Measurements from ENCODE around the gene ARHGEF28. TPM values are rescaled to one million over a fixed set of nuclear protein-coding genes. Genes with fewer than 3 reads are reported as not detected.

ARHGEF28 gene
- total RNA-seq, 1 donor from 2014 or later, result 6.1 TPM

DNA sequence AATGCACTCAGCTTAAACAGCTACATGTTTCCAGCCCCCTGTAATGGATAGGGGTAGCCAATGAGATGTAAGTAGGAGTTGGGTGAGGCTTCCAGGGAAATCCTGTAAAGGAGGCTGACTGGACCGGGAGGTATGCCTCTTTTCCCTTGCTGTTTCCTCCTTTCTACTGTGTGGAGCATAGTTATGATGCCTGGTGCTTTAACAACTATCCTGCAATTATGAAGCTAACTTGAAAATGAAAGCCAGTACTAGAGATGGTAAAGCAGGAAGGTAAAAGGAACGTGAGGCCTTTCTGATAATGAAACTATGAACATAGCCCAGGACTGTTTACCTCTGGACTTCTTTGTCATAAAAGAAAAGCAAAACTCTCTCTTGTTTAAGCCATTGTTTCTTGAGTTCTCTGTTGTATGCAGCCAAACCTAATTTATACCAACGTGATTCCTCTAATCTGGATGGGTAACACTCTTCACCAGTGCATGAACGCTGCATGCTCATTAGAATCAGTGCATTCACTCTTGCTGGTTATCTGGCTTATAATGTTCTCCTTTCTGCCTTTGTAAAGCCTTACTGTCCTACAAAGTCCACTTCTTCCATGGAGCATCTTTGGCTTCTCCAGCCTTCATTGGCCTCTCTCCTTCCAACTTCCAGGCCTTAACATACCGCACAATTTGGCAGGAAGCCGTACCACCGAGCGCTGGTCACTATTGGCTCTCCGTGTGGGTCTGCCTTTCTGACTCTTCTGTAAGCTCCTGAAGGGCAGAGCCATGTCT lies 8.3 kb upstream of the ARHGEF28 start:
- DNase-seq (ENCODE audit: low spot score in 2 of 2), result no peak
- FAIRE-seq, result no peak

DNA sequence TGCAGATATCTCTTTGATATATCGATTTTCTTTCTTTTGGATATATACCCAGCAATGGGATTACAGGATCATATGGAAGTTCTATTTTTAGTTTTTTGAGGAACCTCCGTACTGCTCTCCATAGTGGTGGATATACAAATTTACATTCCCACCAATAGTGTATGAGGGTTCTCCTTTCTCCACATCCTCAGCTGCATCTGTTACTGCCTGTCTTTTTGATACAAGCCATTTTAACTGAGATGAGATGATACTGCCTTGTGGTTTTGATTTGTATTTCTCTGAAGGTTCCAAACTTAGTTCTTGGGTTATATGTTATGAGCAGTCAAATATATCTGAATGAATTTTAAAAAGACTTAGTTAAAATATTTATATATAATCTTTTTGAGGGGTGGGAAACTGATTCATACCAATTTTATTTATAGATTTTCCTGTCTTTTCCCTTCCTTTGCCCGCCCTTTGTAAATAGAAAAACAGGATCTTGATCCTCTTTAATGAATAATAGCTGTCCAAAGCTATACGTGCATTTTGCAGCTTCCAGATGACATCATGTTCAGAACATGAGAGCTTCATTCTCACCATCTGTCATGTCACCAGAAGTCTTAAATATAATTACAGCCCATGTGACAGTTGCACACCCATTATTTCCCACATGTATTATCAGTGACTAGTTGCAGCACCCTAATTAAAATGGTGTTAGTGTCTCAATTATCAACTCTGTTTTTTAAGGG lies 6.2 kb upstream of the ARHGEF28 start:
- no peak for DNase-seq (ENCODE audit: low spot score in 2 of 2)
- FAIRE-seq, result no peak

DNA sequence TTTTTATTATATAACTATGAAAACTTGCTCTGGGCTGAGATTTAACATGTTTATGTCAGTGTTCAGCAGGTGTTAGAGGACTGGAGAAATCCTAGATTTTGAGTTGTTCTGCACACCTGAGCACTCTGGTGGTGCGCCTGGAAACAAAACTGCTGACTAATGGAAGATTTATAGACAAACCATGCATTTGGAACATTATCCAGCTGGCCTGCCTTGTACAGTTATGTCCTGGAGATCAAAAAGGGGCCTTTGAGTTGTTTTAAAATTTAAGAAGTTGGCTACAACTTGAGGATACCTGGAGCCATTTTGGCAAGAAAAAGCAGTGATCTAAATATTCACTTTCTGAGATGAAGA lies 5.7 kb upstream of the ARHGEF28 start:
- no peak for FAIRE-seq

DNA sequence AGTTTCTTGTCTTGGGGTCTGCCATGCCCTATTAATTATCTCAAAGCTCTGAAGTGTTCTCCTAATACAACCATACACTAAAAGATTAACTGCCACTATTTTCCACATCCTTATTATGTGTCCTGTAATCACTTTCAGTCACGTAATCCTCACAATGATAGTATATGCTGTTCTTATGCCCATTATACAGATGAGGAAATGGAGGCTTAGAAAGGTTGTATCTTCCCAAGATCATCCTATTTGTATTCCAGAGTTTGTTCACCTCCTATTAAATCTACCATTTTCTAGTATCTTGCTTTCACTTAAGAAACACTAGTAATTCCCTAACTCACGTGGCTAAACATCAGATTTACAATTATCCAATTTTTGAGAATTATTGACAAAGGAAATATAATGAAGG lies 2.9 kb upstream of the ARHGEF28 start:
- FAIRE-seq (no peak), DNase-seq (ENCODE audit: low spot score in 2 of 2) (no peak)

More for the DNA sequence above, 5.7 kb upstream of the ARHGEF28 start:
- no peak for DNase-seq (ENCODE audit: low spot score in 2 of 2)

DNA sequence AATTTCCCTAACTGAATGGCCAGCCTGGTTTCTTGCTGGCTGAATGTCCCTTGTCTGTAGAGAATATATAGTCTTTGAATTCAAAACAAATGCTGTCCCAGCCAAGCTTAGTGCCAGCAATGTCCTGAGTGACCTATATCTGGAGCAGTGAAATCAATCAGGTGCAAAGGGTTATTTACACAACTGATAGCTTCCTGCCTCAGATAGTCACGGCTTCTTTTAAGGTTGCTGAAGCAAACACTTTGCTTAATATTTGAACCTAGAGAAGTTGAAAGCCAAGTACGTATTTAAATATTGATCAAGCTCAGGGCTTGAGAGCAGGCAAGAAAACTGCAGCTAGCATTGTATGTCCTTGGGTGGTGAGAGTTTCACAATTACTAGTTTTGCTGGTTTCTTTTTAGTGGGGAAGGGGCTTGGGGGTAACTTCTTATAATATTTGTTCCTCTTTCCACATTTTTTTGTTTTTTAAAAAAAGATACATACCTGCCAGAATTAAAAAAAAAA lies 2.0 kb upstream of the ARHGEF28 start:
- FAIRE-seq (no peak), DNase-seq (ENCODE audit: low spot score in 2 of 2) (no peak)

DNA sequence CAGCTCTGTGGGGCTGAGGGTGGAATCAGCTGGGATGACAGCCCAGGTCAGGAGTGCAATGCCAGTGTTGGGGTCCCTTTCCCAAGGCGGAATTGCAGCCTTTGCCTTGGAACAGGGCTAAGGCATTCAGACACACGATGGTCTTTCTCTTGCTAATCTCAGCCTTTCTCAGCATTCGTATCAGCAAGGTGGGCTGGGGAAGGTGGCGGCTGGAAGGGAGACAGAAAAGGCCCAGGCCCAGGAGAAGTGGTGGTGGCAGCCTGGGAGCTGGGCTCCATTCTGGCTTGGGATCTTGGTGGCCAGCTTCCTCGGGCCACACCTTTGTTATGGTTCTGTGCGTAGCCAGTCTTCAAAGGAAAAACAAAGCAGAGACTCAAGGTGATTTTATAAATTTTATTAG lies 1.1 kb upstream of the ARHGEF28 start:
- DNase-seq (ENCODE audit: low spot score in 2 of 2) (no peak), FAIRE-seq (no peak)

DNA sequence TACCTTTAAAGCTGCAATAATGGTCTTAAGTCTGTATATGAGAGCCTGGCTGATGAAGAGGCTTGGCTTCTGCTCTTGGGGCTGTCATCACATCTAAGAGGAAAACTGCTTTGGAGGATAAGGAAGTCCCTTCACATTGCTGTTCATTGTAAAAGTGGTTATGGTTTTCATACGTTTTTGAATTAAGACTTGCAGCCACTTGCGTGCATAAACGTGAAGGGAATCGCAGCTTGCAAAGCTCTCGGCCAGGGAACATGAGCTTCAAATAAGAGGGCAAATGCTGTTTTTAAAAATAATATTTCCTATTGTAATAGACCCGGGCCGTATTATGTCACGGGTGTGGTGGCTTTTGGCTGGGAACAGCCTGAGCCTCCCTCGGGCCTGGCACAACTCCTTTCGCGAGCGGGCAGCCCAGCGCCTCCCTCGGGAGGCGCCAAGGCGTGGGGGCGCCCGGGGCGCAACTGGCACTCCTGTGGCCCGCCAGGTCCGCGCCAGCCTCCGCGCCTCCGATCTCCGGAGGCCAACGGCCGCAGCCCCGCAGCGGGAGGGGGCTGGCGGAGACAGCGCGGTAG lies 538 bp upstream of the ARHGEF28 start:
- DNase-seq (ENCODE audit: low spot score in 2 of 2), result no peak

DNA sequence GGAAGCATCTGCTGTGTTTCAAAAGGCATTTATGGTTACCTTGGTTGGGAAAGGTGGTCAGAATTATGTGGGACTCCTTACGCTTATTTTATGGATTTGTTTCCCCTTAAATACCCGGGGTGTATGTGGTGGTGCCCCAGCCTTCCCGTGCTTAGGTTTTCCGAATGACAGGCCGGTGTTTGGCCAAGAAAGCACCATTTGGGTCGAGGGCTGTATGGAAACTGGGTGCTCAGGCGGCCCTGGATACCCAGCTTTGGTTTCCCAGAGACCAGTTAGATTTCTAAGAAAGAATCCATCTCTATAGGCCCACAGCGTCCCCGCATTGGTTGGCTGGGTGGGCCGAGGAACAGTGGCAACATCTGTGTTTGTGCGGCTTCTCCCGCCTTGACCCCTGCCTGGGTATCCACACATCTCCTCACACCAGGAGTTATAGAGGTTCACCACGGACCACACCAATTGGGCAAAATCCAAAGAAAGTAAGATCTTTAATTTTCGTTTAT lies 868 bp downstream of the ARHGEF28 start:
- FAIRE-seq, result no peak
- DNase-seq (ENCODE audit: low spot score in 2 of 2), result no peak

More for the DNA sequence above, 538 bp upstream of the ARHGEF28 start:
- no peak for FAIRE-seq

DNA sequence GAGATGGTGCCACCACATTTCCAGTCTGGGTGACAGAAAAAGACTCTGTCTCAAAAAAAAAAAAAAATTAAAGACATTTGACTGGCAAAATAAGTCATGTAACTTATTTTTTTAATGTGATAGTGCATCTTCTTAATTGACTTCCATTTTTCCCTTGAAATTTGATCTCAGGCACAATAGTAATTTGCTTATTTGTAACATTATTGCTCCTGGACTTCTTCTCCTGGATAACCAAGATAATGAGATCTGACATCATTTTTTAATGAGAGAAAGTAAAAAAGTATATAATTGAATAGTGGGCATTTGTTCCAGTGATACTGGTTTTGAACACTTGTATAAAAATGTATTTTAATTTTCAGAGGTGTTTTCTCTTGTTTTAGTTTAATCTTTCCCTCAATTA lies 3.5 kb downstream of the ARHGEF28 start:
- FAIRE-seq (no peak), DNase-seq (ENCODE audit: low spot score in 2 of 2) (no peak)

DNA sequence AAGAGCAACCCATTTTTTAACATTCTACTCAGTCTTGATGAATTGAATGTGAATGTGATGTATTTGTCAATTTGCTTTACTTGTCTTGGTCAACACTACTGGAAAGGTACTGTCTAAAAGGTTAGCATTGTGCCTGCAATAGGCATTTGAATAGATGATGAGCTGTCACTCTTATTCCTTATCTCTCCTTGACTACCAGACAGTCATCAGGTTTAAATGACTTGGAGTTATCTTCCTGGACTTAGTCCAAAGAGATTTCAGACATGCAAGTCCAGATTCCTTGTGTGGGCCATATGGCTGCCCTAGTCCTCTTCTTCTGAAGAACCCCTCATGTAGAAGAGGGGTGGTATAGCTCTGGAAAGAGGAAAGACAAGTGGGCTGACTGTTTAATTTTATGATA lies 4.8 kb downstream of the ARHGEF28 start:
- FAIRE-seq, result no peak

DNA sequence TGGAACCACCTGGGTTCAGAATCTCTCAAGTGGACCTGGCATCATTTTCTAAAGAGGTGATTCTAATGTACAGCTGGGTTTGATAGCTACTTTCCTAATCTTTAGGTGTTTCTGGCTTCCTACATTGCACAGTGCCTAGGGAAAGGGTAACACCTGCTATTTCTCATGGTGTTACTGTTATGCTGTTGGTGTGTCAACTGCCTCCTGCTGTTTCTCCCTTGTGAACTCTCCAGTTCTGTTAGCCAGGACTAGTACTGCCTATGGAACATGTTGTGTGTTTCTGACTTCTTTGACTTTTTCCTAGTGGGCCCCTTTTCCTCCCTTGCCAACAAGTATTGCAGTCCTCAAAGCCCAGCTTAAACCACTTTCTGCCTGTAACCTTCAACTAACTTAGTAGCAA lies 5.5 kb downstream of the ARHGEF28 start:
- DNase-seq (ENCODE audit: low spot score in 2 of 2) (no peak), FAIRE-seq (no peak)

More for the DNA sequence above, 4.8 kb downstream of the ARHGEF28 start:
- DNase-seq (ENCODE audit: low spot score in 2 of 2), result no peak

DNA sequence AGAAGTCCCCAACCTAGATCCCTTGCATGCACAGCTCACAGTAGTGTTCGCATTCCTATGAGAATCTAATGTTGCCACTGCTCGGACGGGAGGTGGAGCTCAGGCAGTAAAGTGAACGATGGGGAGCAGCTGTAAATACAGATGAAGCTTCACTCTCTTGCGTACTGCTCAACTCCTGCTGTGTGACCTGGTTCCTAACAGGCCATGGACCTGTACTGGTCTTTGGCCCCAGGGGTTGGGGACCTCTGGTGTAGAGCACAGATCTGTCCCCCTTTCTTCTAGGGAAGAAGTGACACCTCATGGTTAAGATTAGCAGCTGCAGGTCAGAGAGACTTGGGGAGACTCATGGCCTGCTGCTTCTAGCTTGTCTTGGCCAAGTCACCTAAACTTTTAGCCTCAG lies 7.1 kb downstream of the ARHGEF28 start:
- DNase-seq (ENCODE audit: low spot score in 2 of 2) (no peak), FAIRE-seq (no peak)

DNA sequence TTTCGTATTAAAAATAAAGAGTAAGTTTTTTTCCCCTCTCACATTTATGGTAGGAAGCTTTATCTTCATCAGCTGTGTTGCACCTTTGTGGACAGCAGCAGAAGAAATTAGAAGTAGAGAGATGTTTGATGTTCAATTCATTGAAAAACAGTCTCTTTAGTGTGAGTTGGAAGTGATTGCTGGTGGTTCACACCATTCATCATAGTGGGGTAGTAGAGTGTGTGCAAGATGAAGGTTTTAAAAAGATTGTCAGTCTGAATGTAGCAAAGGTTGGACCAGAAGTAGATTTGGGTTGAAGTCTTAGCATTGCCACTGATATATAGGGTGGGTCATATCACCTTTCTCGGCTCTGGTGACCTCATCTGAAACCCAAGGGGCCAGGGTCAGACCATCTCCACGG lies 10.4 kb downstream of the ARHGEF28 start:
- DNase-seq (ENCODE audit: low spot score in 2 of 2), result no peak
- FAIRE-seq, result no peak

DNA sequence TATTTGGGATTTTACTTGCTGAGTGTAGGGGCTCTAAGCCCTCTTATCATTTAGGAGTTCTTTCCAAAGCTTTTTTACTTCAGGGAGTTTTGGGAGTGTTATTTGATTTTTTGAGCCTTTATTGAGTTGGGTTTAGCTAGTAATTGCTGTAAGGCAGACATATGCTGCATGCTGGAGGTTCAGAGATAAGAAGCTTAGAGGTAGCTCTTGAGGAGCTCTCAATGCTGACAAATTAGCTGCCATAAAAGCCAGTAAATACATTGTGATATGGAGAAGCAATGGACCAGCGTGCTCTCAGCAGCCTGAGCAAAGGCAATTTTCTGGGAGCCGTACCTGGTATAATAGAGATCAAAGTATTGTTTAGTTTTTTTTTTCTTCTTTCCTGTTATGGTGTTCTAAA lies 11.6 kb downstream of the ARHGEF28 start:
- DNase-seq (ENCODE audit: low spot score in 2 of 2), result no peak
- no peak for FAIRE-seq

DNA sequence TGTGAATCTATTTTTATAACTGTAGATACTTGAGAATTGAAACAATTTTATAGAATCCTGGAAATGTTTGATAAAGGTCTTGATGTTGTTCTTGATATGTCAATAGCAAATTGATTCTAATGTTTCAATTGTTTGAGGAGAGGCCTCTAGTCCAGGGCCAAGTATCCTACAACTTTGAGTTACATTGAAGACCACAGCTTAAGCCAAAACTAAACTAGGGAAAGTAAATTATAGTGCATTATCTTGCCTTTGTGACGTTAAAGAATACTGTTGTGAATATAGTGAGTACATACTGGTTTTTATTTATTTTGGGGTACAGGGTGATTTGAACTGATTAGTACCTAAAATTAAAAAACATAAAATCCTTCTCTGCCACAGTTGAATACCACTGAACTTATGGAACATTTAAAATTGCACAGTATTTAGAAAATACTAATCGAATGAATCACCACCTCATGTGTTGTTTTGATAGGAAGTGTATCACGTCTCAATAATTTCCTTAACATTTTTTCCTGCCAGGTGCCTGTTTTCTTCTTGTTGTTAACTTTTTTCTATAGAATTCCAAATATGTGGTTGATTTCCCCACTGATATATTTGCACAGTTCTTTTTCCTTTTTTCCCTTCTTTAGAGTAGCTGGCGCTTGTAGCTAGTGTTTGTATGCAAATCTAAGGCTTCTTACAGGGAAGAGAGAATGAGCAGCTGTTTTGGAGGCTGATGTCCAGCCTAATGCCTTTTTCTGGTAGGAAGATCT lies 12.5 kb downstream of the ARHGEF28 start:
- DNase-seq (ENCODE audit: low spot score in 2 of 2) (no peak), FAIRE-seq (no peak)

DNA sequence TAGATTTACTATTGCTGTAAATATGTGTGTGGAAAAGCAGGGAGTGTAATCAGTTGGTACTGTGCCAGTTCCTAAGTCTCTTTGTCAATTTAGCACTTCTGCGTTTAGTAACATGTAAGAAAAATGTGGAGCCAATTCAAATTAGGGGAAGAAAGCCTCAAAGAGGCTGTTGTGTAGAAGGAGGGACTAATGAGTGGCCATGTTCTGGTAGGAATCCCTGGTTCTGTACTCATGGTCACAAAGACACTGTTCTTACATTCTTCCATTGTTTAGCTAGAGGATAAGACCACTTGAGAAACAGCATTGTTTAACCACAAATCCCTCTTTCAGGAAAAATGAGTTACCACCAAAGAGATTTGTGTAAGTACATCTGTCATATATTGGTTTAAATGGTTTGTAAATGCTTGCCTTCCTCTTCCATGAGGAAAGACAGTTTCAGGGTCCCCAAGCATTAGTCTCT lies 14.9 kb downstream of the ARHGEF28 start:
- FAIRE-seq (no peak), DNase-seq (ENCODE audit: low spot score in 2 of 2) (no peak)

DNA sequence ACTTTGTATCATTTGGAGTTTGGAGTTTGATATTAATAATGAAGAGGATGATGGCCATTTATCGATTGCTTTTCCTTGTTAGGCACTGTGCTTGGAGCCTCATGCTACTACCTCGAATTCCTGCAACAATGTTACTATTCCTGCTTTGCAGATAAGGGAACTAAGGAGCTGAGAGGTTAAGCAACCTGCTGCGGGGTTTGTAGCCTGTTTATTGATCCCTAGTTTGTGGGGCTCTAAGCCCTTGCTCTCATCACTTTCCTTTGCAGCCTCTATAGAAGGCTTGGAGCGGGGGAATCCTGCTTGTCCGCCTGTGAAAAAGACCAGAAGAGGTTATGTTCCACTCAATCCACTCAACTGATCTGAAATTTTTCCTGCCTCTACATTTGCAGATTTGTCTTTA lies 15.8 kb downstream of the ARHGEF28 start:
- FAIRE-seq, result no peak
- no peak for DNase-seq (ENCODE audit: low spot score in 2 of 2)

DNA sequence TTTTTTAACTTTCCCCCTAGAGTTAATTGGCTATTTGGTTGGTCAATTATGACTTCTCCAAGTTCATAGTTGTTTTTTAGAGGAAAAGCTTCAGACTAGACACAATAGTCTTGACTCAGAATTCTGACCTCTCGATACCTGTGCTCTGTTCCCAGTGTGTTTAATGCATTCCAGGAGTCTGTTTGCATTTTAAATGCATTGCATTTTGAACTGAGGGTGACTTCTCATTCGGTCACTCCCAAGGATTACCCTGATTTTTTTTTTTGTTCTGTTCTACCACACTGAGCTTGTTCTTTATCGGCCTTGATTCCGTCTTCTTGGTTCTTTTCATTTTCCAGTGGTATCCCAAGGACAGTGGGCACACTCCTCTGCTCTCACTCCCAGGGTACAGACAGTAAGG lies 16.3 kb downstream of the ARHGEF28 start:
- FAIRE-seq (no peak), DNase-seq (ENCODE audit: low spot score in 2 of 2) (no peak)

DNA sequence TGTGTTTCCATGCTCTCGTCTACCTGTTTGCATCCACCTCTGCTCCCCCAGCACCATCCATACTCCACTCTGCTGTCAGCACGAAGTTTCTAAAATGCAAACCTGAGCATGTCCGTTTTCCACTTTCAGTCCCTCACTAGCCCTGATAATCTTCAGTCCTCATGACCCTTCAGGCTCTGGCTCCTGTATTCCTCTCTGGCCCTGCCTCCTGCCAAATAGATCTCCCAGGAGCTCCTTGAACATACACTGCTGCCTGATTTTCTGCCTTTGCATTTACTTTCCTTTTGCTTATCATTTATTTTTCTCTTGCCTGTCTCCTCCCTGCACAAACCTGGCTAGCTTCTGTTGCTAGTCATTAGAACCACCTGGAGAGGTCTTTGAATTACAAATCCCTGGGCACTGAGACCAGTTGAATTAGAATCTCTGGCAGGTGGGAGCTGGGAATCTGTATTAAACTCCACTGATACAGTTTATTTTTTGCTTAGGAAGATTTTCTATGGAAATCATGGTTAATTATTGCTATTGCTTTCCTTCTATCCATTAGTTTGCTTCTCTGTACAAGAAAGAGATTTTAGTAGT lies 18.5 kb downstream of the ARHGEF28 start:
- FAIRE-seq, result no peak
- no peak for DNase-seq (ENCODE audit: low spot score in 2 of 2)

DNA sequence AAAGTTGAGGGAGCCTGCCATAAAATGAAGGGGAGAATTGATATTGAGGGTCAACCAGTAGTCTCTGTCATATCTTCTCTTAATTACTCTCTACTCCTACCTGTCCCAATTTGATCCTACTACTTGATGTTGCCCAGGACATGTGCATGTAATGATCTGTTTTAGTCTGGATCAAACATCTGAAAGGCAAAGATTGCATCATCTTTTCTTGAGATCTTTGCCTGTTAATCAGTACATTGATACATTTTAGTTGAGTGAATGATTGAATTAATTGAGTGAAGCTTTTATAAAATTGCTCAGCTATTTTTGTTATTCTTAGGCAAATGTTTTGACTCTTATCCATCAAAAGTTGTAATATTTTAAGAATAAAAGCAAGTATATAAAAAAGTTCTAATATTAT lies 21.7 kb downstream of the ARHGEF28 start:
- no peak for DNase-seq (ENCODE audit: low spot score in 2 of 2)
- FAIRE-seq, result no peak

All from frontal cortex (tissue), 4 donors.